Liver (tissue), 9 donors: ENCODE results near the gene CTBS. TPM values are rescaled to one million over a fixed set of nuclear protein-coding genes. Genes with fewer than 3 reads are reported as not detected.
A peak's percentile ranks its signal among the peaks of the same experiment; 100 is the strongest.

Source experiments
- DNase-seq: peaks from one replicate; pipeline ENCODE4 v3.0.0-alpha.2; 2017; ENCODE audit warnings: low spot score
- H3K27ac ChIP-seq, 2 donors: one replicate each; pipeline ENCODE4 v1.7.0; 2013; ENCODE audit warnings: inconsistent platforms in 2 of 2, low read length in 2 of 2, control low read depth in 1 of 2, low read depth in 1 of 2, mild to moderate bottlenecking in 1 of 2
- H3K27me3 ChIP-seq, 4 donors: one replicate each; pipeline versions ENCODE4 v1.6.1 to v1.7.0; 2013; ENCODE audit warnings: low read length in 3 of 4, inconsistent platforms in 1 of 4, mild to moderate bottlenecking in 1 of 4, moderate library complexity in 1 of 4; ENCODE audit not compliant: control insufficient read depth in 4 of 4, insufficient read depth in 4 of 4
- H3K36me3 ChIP-seq, 4 donors: one replicate each; pipeline versions ENCODE4 v1.6.1 to v1.7.0; 2013; ENCODE audit warnings: low read length in 3 of 4, mild to moderate bottlenecking in 3 of 4, low read depth in 1 of 4, moderate library complexity in 1 of 4; ENCODE audit not compliant: control insufficient read depth in 4 of 4, insufficient read depth in 3 of 4
- H3K4me1 ChIP-seq, 4 donors: one replicate each; pipeline versions ENCODE4 v1.6.1 to v1.7.0; 2013; ENCODE audit warnings: low read length in 3 of 4, mild to moderate bottlenecking in 3 of 4, moderate library complexity in 1 of 4; ENCODE audit not compliant: control insufficient read depth in 4 of 4, insufficient read depth in 4 of 4
- H3K4me3 ChIP-seq, 3 donors: one replicate each; pipeline versions ENCODE4 v1.6.1 to v1.7.0; 2013; ENCODE audit warnings: low read length in 3 of 3, control low read depth in 1 of 3, low read depth in 1 of 3, mild to moderate bottlenecking in 1 of 3
- H3K9ac ChIP-seq, 2 donors: one replicate each; pipeline ENCODE4 v1.7.0; 2013; ENCODE audit warnings: low read length in 2 of 2, mild to moderate bottlenecking in 2 of 2, moderate library complexity in 2 of 2, control low read depth in 1 of 2, low read depth in 1 of 2
- H3K9me3 ChIP-seq, 4 donors: one replicate each; pipeline versions ENCODE4 v1.6.1 to v1.7.0; 2013; ENCODE audit warnings: low read length in 3 of 4; ENCODE audit not compliant: control insufficient read depth in 4 of 4
- EGR1 ChIP-seq, 2 donors: IDR thresholded peaks; 2 replicates each; pipeline ENCODE4 v1.6.1; 2016 to 2018; ENCODE audit warnings: antibody characterized with exemption in 2 of 2, low read depth in 2 of 2
- FOXA1 ChIP-seq: IDR thresholded peaks from 2 replicates; pipeline ENCODE4 v1.6.1; 2016; ENCODE audit warnings: antibody characterized with exemption
- FOXA2 ChIP-seq: IDR thresholded peaks from 2 replicates; pipeline ENCODE4 v1.6.1; 2016; ENCODE audit warnings: antibody characterized with exemption
- GABPA ChIP-seq, 2 donors: IDR thresholded peaks in 1 of 2; conservative IDR thresholded peaks in 1 of 2; 2 replicates each; pipeline ENCODE4 v1.6.1; 2016; ENCODE audit warnings: antibody characterized with exemption in 2 of 2, mild to moderate bottlenecking in 1 of 2, moderate library complexity in 1 of 2
- HNF4A ChIP-seq, 2 donors: conservative IDR thresholded peaks; 2 replicates each; pipeline ENCODE4 v1.6.1; 2016; ENCODE audit warnings: antibody characterized with exemption in 2 of 2, mild to moderate bottlenecking in 2 of 2
- HNF4G ChIP-seq: IDR thresholded peaks from 2 replicates; pipeline ENCODE4 v1.6.1; 2016; ENCODE audit warnings: antibody characterized with exemption
- JUND ChIP-seq, 2 donors: IDR thresholded peaks; 2 replicates each; pipeline ENCODE4 v1.6.1; 2016; ENCODE audit warnings: antibody characterized with exemption in 2 of 2
- NR2F2 ChIP-seq: IDR thresholded peaks from 2 replicates; pipeline ENCODE4 v1.6.1; 2016; ENCODE audit warnings: antibody characterized with exemption
- RAD21 ChIP-seq, 2 donors: IDR thresholded peaks; 2 replicates each; pipeline ENCODE4 v1.6.1; 2016; ENCODE audit warnings: antibody characterized with exemption in 2 of 2, mild to moderate bottlenecking in 2 of 2
- RXRA ChIP-seq, 2 donors: IDR thresholded peaks; 2 replicates each; pipeline ENCODE4 v1.6.1; 2017 to 2018; ENCODE audit warnings: antibody characterized with exemption in 2 of 2, mild to moderate bottlenecking in 1 of 2
- SP1 ChIP-seq: IDR thresholded peaks from 2 replicates; pipeline ENCODE4 v1.6.1; 2018; ENCODE audit warnings: antibody characterized with exemption, mild to moderate bottlenecking
- TAF1 ChIP-seq: conservative IDR thresholded peaks from 2 replicates; pipeline ENCODE4 v1.6.1; 2016; ENCODE audit warnings: antibody characterized with exemption, mild to moderate bottlenecking
- YY1 ChIP-seq: IDR thresholded peaks from 2 replicates; pipeline ENCODE4 v1.6.1; 2016; ENCODE audit warnings: antibody characterized with exemption, mild to moderate bottlenecking
- WGBS: extraction: QIAGEN DNeasy Blood & Tissue Kit; methylation state at CpG from one replicate; pipeline ENCODE4 v1.1.7; 2013; 5-methylcytosine and 5-hydroxymethylcytosine counted together
- polyA plus RNA-seq, 2 donors: library from polyadenylated mRNA; stranded (reverse) in 1 of 2; unstranded in 1 of 2; fragments of 200-250 nt in 1 of 2; fragments of >200 nt in 1 of 2; fragmentation: Nextera tagmentation in 1 of 2; extraction: Ambion mirVana in 1 of 2; gene quantifications; one replicate each; pipeline versions ENCODE4 v1.2.1 to v1.2.3, GENCODE V29; 2013 to 2015
- total RNA-seq, 2 donors: library from RNA; depleted of rRNA; stranded (reverse); fragments of >200 nt; gene quantifications; one replicate each; pipeline ENCODE4 v1.2.3, GENCODE V29; 2014
- TF ChIP-seq, protein P1 (sequence below): IDR thresholded peaks from 2 replicates; pipeline ENCODE4 v1.6.1; 2016; ENCODE audit warnings: antibody characterized with exemption
- TF ChIP-seq, protein P2 (sequence below): IDR thresholded peaks from 2 replicates; pipeline ENCODE4 v1.6.1; 2016; ENCODE audit warnings: antibody characterized with exemption
- TF ChIP-seq, protein P3 (sequence below): IDR thresholded peaks from 2 replicates; pipeline ENCODE4 v1.6.1; 2016; ENCODE audit warnings: antibody characterized with exemption, mild to moderate bottlenecking
- TF ChIP-seq, protein P4 (sequence below): IDR thresholded peaks from 2 replicates; pipeline ENCODE4 v1.6.1; 2016; ENCODE audit warnings: antibody characterized with exemption
- TF ChIP-seq, protein P5 (sequence below): fragments of 150-350 bp; IDR thresholded peaks from 2 replicates; pipeline ENCODE4 v1.5.1; 2017; ENCODE audit warnings: improper control_type of control experiment, low read depth, low read length; ENCODE audit not compliant: missing input control
- donor health status: healthy.
- donor health status: healthy.
- donor health status: healthy.
- donor health status: healthy.
- donor health status: healthy.

CTBS gene
- total and polyA plus RNA-seq, 4 donors: 8.5 to 26.9 (median 19.9) TPM

DNA sequence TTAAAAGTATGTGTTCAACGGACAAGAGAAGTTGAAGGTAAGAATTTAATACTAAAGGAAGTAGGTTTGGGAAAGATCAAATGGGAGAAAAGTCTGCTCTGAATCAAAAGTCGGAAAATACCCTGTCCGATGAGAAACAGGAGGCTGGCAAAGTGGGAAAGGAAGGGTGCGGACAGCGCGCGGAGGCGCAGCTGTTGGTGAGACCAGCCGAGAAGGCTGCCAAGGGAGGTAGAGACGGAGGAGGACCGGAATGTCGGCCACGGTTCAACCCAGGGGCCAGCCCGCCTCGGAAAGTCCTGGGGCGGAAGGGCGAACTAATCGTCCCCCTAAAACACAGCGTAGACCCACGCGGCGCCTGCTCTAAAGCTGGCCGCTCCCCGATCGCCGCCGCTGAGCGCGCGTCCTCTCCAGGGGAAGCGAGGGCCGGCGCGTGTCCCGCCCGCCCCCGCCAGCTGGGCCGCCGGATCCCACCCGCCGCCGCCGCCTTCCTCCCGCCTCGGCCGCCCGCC is 68.7 kb downstream of the CTBS start:
- no peaks in the 10 kb centered on the region for H3K27me3 ChIP-seq
- H3K27ac ChIP-seq: peak overlapping the region; percentile 99 to 100
- H3K36me3 ChIP-seq: peaks cover 0 to 7% (median 5%) of the 10 kb centered on the region in 4 donors
- DNase-seq: no peak
- H3K4me3 ChIP-seq: peak overlapping the region; percentile 89 to 98 (median 92)
- peak overlapping the region; percentile 92 to 99 for H3K9ac ChIP-seq
- no peaks in the 10 kb centered on the region for H3K9me3 ChIP-seq
- under 1% methylated on average over 47 of the region's 47 CpGs for WGBS
- TF ChIP-seq FOXA1: no peak
- TF ChIP-seq, protein P1, sequence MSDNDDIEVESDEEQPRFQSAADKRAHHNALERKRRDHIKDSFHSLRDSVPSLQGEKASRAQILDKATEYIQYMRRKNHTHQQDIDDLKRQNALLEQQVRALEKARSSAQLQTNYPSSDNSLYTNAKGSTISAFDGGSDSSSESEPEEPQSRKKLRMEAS: peak; percentile 8
- peak in 1 of 2 donors; percentile 12 for TF ChIP-seq RAD21 (IDR thresholded peaks at IDR 0.05)
- peaks cover 1 to 47% (median 22%) of the 10 kb centered on the region in 4 donors for H3K4me1 ChIP-seq

DNA sequence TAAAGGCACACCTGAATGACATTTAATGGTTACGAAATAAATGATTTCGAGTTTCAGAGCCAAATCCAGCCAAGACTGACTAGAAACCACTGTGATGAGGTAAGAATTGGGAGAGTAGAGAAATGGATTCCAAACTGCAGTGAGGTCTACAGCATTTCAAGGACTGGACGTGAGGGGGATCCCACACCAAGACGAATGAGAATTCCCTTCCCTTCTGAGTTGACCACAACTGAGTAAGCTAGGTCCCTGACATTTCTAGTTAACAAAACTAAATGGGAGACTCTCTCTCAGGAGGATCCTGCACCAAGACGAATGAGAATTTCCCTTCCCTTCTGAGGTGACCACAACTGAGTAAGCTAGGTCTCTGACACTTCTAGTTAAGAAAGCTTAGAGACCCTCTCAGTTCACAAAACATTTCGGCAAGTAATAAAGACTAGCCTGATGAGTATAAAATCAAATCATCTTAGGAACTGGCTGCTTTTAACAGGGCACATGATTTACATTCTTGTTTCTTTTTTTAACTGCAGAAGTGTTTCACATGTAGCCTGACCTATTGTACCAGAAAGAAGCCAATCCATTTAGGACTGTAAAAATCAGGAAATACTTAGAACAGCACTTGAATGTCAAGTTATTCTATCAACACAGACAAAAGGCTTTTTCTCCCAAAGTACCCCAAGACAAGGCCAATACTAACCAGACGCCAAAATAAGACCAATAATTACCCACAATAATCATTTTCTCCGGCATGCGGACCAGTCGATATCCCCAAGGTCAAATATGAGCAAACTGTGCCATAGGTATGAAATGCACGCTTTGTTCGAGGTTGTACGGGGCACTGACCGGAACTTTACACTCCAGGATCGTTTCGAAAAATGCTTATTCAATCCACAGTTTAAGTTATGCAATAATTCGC is 69.4 kb downstream of the CTBS start:
- Histone ChIP-seq H3K36me3 (peaks cover 3 to 12% (median 7%) of the 10 kb centered on the region in 4 donors), H3K27me3 (no peaks in the 10 kb centered on the region), H3K27ac (peak overlapping the region; percentile 99 to 100), H3K4me3 (peak overlapping the region; percentile 89 to 98 (median 92)), H3K9me3 (no peaks in the 10 kb centered on the region), H3K9ac (peak overlapping the region; percentile 92 to 99), H3K4me1 (peaks cover 2 to 47% (median 22%) of the 10 kb centered on the region in 4 donors)
- WGBS: 3% methylated on average over 17 of the region's 17 CpGs
- peak in 1 of 2 donors; percentile 47 for TF ChIP-seq JUND (IDR thresholded peaks at IDR 0.05)
- TF ChIP-seq EGR1 (IDR thresholded peaks at IDR 0.05; ENCODE audit: low read depth in 2 of 2): no peak
- peak; percentile 45 for TF ChIP-seq NR2F2
- peak in 1 of 2 donors; percentile 18 for TF ChIP-seq RAD21 (IDR thresholded peaks at IDR 0.05)
- TF ChIP-seq HNF4G: peak; percentile 58
- TF ChIP-seq, protein P2, sequence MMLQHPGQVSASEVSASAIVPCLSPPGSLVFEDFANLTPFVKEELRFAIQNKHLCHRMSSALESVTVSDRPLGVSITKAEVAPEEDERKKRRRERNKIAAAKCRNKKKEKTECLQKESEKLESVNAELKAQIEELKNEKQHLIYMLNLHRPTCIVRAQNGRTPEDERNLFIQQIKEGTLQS: peak; percentile 25
- peak; percentile 75 for TF ChIP-seq SP1
- TF ChIP-seq, protein P1: peak; percentile 42
- TF ChIP-seq HNF4A (conservative IDR thresholded peaks at IDR 0.05): peak; percentile 78 to 83
- TF ChIP-seq GABPA (IDR thresholded peaks at IDR 0.05 in 1 of 2, conservative IDR thresholded peaks at IDR 0.05 in 1 of 2): no peak
- peak; percentile 29 for TF ChIP-seq TAF1
- TF ChIP-seq RXRA (IDR thresholded peaks at IDR 0.05): peak; percentile 84 to 93
- TF ChIP-seq, protein P3, sequence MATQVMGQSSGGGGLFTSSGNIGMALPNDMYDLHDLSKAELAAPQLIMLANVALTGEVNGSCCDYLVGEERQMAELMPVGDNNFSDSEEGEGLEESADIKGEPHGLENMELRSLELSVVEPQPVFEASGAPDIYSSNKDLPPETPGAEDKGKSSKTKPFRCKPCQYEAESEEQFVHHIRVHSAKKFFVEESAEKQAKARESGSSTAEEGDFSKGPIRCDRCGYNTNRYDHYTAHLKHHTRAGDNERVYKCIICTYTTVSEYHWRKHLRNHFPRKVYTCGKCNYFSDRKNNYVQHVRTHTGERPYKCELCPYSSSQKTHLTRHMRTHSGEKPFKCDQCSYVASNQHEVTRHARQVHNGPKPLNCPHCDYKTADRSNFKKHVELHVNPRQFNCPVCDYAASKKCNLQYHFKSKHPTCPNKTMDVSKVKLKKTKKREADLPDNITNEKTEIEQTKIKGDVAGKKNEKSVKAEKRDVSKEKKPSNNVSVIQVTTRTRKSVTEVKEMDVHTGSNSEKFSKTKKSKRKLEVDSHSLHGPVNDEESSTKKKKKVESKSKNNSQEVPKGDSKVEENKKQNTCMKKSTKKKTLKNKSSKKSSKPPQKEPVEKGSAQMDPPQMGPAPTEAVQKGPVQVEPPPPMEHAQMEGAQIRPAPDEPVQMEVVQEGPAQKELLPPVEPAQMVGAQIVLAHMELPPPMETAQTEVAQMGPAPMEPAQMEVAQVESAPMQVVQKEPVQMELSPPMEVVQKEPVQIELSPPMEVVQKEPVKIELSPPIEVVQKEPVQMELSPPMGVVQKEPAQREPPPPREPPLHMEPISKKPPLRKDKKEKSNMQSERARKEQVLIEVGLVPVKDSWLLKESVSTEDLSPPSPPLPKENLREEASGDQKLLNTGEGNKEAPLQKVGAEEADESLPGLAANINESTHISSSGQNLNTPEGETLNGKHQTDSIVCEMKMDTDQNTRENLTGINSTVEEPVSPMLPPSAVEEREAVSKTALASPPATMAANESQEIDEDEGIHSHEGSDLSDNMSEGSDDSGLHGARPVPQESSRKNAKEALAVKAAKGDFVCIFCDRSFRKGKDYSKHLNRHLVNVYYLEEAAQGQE: peak; percentile 60
- TF ChIP-seq, protein P4, sequence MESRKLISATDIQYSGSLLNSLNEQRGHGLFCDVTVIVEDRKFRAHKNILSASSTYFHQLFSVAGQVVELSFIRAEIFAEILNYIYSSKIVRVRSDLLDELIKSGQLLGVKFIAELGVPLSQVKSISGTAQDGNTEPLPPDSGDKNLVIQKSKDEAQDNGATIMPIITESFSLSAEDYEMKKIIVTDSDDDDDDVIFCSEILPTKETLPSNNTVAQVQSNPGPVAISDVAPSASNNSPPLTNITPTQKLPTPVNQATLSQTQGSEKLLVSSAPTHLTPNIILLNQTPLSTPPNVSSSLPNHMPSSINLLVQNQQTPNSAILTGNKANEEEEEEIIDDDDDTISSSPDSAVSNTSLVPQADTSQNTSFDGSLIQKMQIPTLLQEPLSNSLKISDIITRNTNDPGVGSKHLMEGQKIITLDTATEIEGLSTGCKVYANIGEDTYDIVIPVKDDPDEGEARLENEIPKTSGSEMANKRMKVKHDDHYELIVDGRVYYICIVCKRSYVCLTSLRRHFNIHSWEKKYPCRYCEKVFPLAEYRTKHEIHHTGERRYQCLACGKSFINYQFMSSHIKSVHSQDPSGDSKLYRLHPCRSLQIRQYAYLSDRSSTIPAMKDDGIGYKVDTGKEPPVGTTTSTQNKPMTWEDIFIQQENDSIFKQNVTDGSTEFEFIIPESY: no peak
- TF ChIP-seq, protein P5, sequence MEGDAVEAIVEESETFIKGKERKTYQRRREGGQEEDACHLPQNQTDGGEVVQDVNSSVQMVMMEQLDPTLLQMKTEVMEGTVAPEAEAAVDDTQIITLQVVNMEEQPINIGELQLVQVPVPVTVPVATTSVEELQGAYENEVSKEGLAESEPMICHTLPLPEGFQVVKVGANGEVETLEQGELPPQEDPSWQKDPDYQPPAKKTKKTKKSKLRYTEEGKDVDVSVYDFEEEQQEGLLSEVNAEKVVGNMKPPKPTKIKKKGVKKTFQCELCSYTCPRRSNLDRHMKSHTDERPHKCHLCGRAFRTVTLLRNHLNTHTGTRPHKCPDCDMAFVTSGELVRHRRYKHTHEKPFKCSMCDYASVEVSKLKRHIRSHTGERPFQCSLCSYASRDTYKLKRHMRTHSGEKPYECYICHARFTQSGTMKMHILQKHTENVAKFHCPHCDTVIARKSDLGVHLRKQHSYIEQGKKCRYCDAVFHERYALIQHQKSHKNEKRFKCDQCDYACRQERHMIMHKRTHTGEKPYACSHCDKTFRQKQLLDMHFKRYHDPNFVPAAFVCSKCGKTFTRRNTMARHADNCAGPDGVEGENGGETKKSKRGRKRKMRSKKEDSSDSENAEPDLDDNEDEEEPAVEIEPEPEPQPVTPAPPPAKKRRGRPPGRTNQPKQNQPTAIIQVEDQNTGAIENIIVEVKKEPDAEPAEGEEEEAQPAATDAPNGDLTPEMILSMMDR: no peak
- peak; percentile 89 for TF ChIP-seq YY1
- TF ChIP-seq FOXA2: no peak
- DNase-seq: peak; percentile 39
